Ishikawa (cell line): ENCODE data around the gene TBC1D8.

Experiments
- CEBPB ChIP-seq: IDR thresholded peaks from 2 replicates; pipeline ENCODE4 v1.6.1; 2012
- CREB1 ChIP-seq: IDR thresholded peaks from 2 replicates; pipeline ENCODE4 v1.6.1; 2012; ENCODE audit warnings: low read depth
- EGR1 ChIP-seq: IDR thresholded peaks from 2 replicates; pipeline ENCODE4 v1.6.1; 2012
- EP300 ChIP-seq: IDR thresholded peaks from 2 replicates; pipeline ENCODE4 v1.6.1; 2012; ENCODE audit warnings: borderline replicate concordance
- FOXM1 ChIP-seq: IDR thresholded peaks from 2 replicates; pipeline ENCODE4 v1.6.1; 2012; ENCODE audit warnings: low read depth, borderline replicate concordance
- NFIC ChIP-seq: IDR thresholded peaks from 2 replicates; pipeline ENCODE4 v1.6.1; 2012
- RAD21 ChIP-seq: IDR thresholded peaks from 2 replicates; pipeline ENCODE4 v1.6.1; 2012; ENCODE audit warnings: low read depth
- REST ChIP-seq: IDR thresholded peaks from 2 replicates; pipeline ENCODE4 v1.6.1; 2012; ENCODE audit warnings: low read depth, mild to moderate bottlenecking
- TAF1 ChIP-seq: IDR thresholded peaks from 2 replicates; pipeline ENCODE4 v1.6.1; 2012; ENCODE audit warnings: low read depth, mild to moderate bottlenecking
- TCF12 ChIP-seq: IDR thresholded peaks from 2 replicates; pipeline ENCODE4 v1.6.1; 2012; ENCODE audit warnings: low read depth
- TEAD4 ChIP-seq: IDR thresholded peaks from 2 replicates; pipeline ENCODE4 v1.6.1; 2012
- USF1 ChIP-seq: IDR thresholded peaks from 2 replicates; pipeline ENCODE4 v1.6.1; 2012
- YY1 ChIP-seq: IDR thresholded peaks from 2 replicates; pipeline ENCODE4 v1.6.1; 2012; ENCODE audit warnings: low read depth
- ZBTB7A ChIP-seq: IDR thresholded peaks from 2 replicates; pipeline ENCODE4 v1.6.1; 2012; ENCODE audit warnings: low read depth
- TF ChIP-seq, protein P1 (sequence below): IDR thresholded peaks from 2 replicates; pipeline ENCODE4 v1.6.1; 2012

Gene TBC1D8

GRCh38 chr2:101133492-101134100 lies 17.6 kb downstream of the TBC1D8 start:
- TF ChIP-seq CREB1 (no peak), TAF1 (no peak), REST (no peak), EGR1 (no peak), NFIC (no peak), FOXM1 (no peak), EP300 (no peak)

DNA sequence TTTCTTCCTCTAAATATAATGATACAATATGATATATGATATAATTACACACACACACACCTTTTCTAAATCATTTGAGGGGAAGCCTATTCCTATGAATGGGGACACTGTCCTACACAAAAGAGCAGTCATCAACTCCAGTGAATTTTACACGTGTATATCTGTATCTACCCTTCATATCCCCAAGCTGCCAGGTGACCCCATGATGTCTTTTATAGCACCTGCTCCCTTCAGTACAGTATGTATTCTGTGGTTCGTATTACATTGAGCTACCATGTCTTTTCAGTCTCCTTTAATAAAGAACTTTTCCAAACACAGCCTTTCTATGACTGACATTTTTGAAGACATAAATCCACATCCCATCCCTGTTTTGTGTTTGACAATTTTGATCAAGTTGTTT lies 19.0 kb downstream of the TBC1D8 start:
- TF ChIP-seq REST: no peak

- TF ChIP-seq USF1 (no peak), TAF1 (no peak), NFIC (no peak), CREB1 (no peak), RAD21 (no peak), TEAD4 (no peak), REST (no peak), ZBTB7A (no peak), TCF12 (no peak), CEBPB (no peak), EGR1 (no peak), EP300 (no peak), YY1 (no peak), FOXM1 (no peak)
- TF ChIP-seq, protein P1, sequence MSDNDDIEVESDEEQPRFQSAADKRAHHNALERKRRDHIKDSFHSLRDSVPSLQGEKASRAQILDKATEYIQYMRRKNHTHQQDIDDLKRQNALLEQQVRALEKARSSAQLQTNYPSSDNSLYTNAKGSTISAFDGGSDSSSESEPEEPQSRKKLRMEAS: no peak
Measured at GRCh38 chr2:101130081-101130480, 21.1 kb downstream of the TBC1D8 start.

DNA sequence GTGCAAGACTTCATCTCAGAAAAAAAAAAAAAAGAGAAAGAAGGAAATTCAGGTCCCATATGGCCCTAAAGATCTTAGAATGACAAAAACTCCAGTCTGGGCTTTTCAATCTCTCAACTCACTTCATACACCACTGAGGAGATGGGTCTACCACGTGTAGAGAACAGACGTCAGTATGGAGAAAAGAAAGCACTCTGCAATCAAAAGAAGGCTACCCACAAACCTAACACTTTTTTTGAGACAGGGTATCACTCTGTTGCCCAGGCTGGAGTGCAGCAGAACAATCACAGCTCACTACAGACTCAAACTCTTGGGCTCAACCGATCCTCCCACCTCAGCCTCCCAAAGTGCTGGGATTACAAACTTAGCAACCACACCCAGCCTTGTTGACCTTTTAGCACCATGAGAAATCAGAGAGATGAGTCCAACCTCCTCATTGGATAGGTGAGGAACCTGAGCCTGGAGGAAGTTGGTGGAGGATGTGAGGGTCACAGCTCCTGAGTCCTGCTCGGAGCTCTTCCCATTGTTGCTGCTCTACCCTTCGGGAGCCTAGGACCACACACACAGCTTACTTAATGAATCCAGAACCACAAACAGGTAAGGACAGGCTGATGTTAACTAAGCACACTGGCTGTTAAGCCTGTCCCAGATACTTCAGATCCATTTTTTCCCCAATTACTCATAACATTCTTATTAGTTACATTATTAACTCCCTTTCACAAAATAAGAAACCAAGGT lies 23.7 kb downstream of the TBC1D8 start:
- TF ChIP-seq, protein P1: no peak
- no peak for TF ChIP-seq FOXM1
- no peak for TF ChIP-seq TAF1
- TF ChIP-seq USF1: no peak
- TF ChIP-seq TEAD4: no peak
- TF ChIP-seq RAD21: no peak
- TF ChIP-seq YY1: no peak
- TF ChIP-seq REST: no peak
- no peak for TF ChIP-seq EP300
- TF ChIP-seq CREB1: no peak
- TF ChIP-seq EGR1: no peak
- no peak for TF ChIP-seq TCF12
- no peak for TF ChIP-seq NFIC
- no peak for TF ChIP-seq ZBTB7A
- no peak for TF ChIP-seq CEBPB
